NCI-H345 treated with DMSO at 0.1 percent for 48 hours (cell line): ENCODE results near the gene OR7D2.
A peak's percentile ranks its signal among the peaks of the same experiment; 100 is the strongest.
"Not testable (repeated sequence)": the region's sequence is repeated elsewhere in the genome, so short reads cannot be mapped to it uniquely, and the experiment has no call there.

Source experiments
- DNase-seq: peaks from one replicate; lab custom pipeline; 2025; ENCODE audit not compliant: unreplicated experiment; lab: John Stamatoyannopoulos, UW

Gene OR7D2

GRCh38 chr19:9178901-9179300, at the start of gene OR7D2:
Gene OR7D2 (plus strand): TSS chr19:9178979. CDS start chr19:9185782, 6,803 bp downstream.
- no peak for DNase-seq

- no peak for DNase-seq
These were observed 47.8 kb upstream of the OR7D2 start for GRCh38 chr19:9130965-9131364.

- no peak for DNase-seq
These were observed 46.4 kb upstream of the OR7D2 start for GRCh38 chr19:9132422-9132821.

DNA sequence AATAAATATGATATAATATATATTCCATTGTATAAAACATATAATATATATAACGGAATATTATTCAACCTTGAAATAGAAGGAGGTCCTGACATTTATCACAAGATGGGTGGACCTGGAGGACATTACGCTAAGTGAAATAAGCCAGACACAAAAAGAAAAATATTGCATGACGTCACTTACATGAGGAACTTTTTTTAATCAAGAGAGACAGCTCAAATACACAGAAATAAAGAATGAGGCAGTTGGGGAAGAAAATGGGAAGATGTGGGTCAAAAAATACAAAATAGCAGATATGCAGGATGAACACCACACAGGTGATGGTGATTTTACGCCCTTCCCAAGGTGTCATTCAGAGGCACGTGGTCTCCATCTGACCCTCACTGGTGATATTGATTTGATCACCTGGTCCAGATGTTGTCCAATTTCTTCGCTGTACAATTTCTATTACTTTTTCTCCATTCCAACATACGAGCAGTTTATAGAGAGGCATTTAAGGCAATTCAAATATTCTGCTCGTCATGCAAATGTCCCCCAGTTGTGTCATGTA, 39.1 kb upstream of the OR7D2 start:
- DNase-seq: no peak

GRCh38 chr19:9140159-9140874, 38.5 kb upstream of the OR7D2 start, which contains the start of gene ZNF317:
Gene ZNF317 (plus strand): TSS chr19:9140397. CDS start chr19:9156017, 15,620 bp downstream.
- peak; percentile 95 for DNase-seq

DNA sequence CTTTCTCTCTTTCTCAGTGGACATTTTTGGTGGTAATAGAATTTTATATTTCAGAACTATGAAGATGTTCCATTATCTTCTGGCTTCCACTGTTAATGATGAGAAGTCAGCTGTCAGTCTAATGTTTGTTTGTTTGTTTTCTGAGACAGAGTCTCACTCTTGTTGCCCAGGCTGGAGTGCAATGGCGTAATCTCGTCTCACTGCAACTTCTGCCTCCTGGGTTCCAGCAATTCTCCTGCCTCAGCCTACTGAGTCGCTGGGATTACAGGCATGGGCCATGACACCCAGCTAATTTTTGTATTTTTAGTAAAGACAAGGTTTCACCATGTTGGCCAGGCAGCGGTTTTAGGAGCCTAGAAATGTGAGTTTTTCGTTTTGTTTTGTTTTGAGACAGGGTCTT, 33.9 kb upstream of the OR7D2 start:
- DNase-seq: no peak

DNA sequence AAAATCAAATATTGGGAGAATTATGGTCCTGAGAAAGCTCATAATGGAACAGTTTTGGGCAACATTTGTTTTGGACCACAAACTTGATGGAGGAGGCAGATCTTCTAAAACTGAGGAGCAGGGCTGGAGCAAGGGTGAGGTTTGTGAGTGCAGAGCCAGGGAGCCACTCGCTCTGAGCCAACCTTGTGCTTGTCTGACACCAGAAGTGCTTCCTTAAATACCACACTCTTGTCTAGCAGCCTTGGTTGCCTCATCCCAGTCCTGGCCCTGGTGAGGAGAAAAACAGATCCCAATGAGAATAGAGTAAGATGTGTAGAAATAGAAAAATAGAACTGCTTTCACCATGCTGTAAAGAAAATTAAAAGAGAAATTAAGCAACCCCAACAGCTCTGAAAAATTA, 31.9 kb upstream of the OR7D2 start:
- DNase-seq: no peak

GRCh38 chr19:9148697-9149096, 30.1 kb upstream of the OR7D2 start:
- DNase-seq: no peak

DNA sequence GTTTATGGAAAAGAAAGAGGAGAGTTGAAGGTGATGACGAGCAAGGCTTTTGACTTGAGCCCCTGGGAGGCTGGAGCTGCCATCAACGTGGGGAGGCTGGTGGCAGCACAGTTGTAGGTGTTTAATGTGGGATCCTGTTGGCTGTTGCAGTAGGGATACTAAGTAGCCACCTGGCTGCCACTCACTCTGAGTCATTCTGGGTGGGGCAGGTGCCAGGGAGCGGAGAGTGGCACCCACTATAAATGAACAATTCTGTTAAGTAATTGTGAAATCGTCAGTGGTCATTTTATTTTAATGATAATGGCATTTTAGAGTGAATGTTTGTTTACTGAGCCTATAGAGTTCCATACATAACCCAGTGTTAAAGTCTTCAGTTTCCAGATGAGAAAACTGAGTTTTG, 28.8 kb upstream of the OR7D2 start:
- no peak for DNase-seq

DNA sequence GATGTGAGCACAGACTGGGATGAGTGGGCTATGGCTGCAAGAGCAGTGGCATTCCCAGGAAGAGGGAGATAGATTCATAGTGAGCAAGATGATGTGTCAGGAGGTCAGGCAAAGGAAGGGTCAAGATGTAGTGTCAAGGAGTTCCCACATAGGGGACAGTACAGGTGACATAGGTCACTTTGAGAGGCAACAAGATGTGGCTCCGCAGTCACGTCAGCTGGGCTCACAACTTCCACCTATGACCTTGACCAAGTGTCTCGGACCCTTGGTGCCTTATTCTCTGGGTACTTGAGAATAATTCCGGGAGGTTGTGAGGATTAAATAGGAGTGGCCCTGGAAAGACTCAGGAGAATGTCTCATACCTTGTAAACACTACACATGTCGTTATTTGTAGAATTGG, 28.1 kb upstream of the OR7D2 start:
- no peak for DNase-seq

- DNase-seq: no peak
These were observed 27.4 kb upstream of the OR7D2 start for GRCh38 chr19:9151367-9151766.

- no peak for DNase-seq
These were observed 23.2 kb upstream of the OR7D2 start for GRCh38 chr19:9155591-9155990.

GRCh38 chr19:9156304-9156703, 22.5 kb upstream of the OR7D2 start:
- DNase-seq: no peak

DNA sequence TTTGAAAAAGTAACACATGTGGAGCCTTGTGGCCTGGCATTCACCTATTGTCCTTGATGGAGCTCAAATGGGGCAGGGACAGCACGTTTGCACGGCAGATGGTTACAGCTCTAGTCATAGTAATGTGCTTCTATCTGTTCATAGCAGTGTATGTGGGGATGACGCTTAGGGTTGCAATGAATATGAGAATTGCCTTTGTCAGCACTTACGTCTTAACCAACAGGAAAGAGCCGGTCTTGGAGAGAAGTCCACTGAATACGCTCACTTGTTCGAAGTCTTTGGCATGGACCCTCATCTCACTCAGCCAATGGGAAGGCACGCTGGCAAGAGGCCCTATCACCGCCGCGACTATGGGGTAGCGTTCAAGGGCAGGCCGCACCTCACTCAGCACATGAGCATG, 18.9 kb upstream of the OR7D2 start:
- DNase-seq: no peak

- no peak for DNase-seq
These were observed 17.4 kb upstream of the OR7D2 start for GRCh38 chr19:9161427-9161826.

GRCh38 chr19:9165261-9165660, 13.5 kb upstream of the OR7D2 start:
- no peak for DNase-seq

DNA sequence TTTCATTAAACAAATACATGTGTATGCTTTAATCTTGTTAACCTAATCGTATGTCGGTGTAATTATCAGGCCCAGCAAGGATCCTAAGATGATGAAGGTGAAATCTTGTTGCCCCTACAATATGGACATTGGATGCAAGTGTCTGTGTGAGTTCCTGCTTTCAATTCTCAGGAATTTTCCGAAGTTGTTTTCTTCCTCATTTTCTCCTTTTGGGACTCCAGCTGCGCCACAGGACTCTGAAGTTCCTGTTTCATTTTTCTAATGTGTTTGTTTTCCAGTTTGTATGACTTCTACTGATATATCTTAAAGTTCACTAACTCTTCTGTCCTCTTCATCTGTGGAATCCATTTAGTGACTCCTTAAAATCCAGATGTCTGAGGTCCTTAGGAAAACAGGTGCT, 11.9 kb upstream of the OR7D2 start:
- no peak for DNase-seq

DNA sequence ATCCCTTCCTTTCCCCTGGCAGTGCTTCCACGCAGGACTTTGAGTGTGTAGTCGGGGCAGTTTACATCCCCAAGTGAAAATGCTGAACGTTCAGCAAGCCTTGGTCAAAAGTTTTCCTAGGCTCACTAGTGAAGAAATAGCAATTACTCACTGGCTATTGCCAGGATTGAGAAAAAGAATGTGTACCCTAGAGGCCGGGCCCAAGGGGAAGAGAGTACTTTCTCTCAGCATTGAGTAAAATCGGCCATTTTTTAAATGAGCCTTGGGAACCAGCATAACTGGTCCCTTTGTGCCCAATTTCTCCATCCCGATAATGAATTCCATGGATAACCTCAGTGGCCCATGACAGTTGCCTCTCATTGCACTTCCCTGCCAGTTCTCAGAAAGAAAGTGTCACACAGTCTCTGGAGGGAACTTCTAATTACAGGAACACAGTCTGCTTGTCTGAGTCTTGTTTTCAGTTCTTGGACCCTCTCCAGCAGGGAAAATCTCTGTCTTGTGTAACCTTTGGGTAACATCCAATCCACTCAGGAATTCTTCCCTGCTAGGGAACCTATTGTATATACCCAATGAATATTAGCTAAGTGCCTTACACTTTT, 7.3 kb upstream of the OR7D2 start:
- DNase-seq: no peak

DNA sequence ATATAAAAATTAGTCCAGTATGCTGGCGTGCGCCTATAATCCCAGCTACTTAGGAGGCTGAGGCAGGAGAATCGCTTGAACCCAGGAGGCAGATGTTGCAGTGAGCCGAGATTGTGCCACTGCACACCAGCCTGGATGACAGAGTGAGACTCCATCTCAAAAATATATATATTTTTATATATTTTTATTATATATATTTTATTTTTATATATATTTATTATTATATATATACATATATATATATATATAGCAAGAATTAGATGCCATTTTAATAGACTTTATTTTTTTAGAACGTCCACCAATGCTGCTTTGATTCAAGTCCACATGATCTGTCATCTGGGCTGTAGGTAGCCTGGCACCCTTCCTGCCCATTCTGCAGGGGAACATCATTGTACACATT, 3.5 kb upstream of the OR7D2 start:
- DNase-seq: no peak

GRCh38 chr19:9183000-9183399, 4.2 kb downstream of the OR7D2 start:
- no peak for DNase-seq

DNA sequence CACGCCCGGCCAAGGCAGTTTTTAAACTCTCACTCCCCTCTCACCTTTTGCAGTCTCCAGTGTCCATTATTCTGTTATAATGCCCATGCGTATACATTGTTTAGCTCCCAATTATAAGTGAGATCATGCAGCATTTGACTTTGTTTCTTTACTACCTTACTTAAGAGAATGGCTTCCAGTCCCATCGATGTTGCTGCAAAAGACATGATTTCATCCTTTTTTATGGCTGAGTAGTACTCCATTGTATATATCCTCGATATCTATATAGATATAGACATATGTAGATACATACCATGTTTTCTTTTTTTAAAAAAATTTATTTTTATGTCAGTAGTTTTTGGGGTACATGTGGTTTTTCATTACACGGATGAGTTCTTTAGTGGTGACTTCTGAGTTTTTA, 8.4 kb downstream of the OR7D2 start:
- DNase-seq: no peak

GRCh38 chr19:9189535-9189934, 10.8 kb downstream of the OR7D2 start:
- DNase-seq: no peak

- not testable (repeated sequence) for DNase-seq
These were observed 19.3 kb downstream of the OR7D2 start for GRCh38 chr19:9198044-9198443.
